Activated naive CD4-positive, alpha-beta T cell treated with Interleukin-2 at 50 U/mL for 16 hours (primary cell): ENCODE measurements around the gene BICRA.
"Not testable (repeated sequence)": the region's sequence is repeated elsewhere in the genome, so short reads cannot be mapped to it uniquely, and the experiment has no call there.

Source experiments
- DNase-seq: peaks from one replicate; pipeline ENCODE4 v3.0.0-alpha.2; 2020

The BICRA gene

GRCh38 chr19:47694466-47695273 lies 85.7 kb downstream of the BICRA start:
- DNase-seq: no peak

- no peak for DNase-seq
Observed at GRCh38 chr19:47695533-47696262, 86.8 kb downstream of the BICRA start.

GRCh38 chr19:47696635-47697034 lies 87.7 kb downstream of the BICRA start:
- no peak for DNase-seq

GRCh38 chr19:47697863-47698609 lies 89.1 kb downstream of the BICRA start:
- peak; percentile 53 for DNase-seq

GRCh38 chr19:47698631-47699359 lies 89.9 kb downstream of the BICRA start:
- DNase-seq: no peak

- peak; percentile 66 for DNase-seq
Observed at GRCh38 chr19:47699360-47699917, 90.5 kb downstream of the BICRA start.

GRCh38 chr19:47700934-47701716 lies 92.2 kb downstream of the BICRA start:
- DNase-seq: no peak

GRCh38 chr19:47701717-47702552 lies 93.0 kb downstream of the BICRA start:
- no peak for DNase-seq

GRCh38 chr19:47702671-47703070 lies 93.7 kb downstream of the BICRA start:
- no peak for DNase-seq

GRCh38 chr19:47703301-47703700 lies 94.4 kb downstream of the BICRA start:
- DNase-seq: no peak

GRCh38 chr19:47704024-47704423 lies 95.1 kb downstream of the BICRA start:
- no peak for DNase-seq

GRCh38 chr19:47704656-47705055 lies 95.7 kb downstream of the BICRA start:
- no peak for DNase-seq

GRCh38 chr19:47707135-47707925 lies 98.4 kb downstream of the BICRA start:
- DNase-seq: peak; percentile 79

- no peak for DNase-seq
Observed at GRCh38 chr19:47711652-47712242, 102.8 kb downstream of the BICRA start.

- DNase-seq: peak; percentile 50
Observed at GRCh38 chr19:47713046-47714021, 104.4 kb downstream of the BICRA start, which contains the start of gene EHD2. Gene EHD2 (plus strand): TSS chr19:47713422. CDS start chr19:47716613, 3,191 bp downstream.

- DNase-seq: no peak
Observed at GRCh38 chr19:47714339-47714738, 105.4 kb downstream of the BICRA start.

GRCh38 chr19:47714855-47715254 lies 105.9 kb downstream of the BICRA start:
- DNase-seq: not testable (repeated sequence)
